ENCODE measurements around the gene OTOA. TPM values are rescaled to one million over a fixed set of nuclear protein-coding genes. Genes with fewer than 3 reads are reported as not detected.
"Not testable (repeated sequence)": the region's sequence is repeated elsewhere in the genome, so short reads cannot be mapped to it uniquely, and the experiment has no call there.

OTOA gene
- total RNA-seq, 1 donor from 2014 or later, result 0.08 TPM

GRCh38 chr16:21683184-21683583 lies 19.4 kb downstream of the OTOA start:
- TF ChIP-seq CTCF (IDR thresholded peaks at IDR 0.05), result no peak
- Mint-ChIP-seq H3K27me3 (ENCODE audit: unreplicated experiment) (peaks cover 8% of the 10 kb centered on the region), H3K36me3 (ENCODE audit: unreplicated experiment) (no peaks in the 10 kb centered on the region)

GRCh38 chr16:21684199-21684598 lies 20.4 kb downstream of the OTOA start:
- TF ChIP-seq CTCF (IDR thresholded peaks at IDR 0.05), result peak; percentile 32
- Mint-ChIP-seq H3K4me3 (ENCODE audit: unreplicated experiment) (no peak overlapping the region), H3K36me3 (ENCODE audit: unreplicated experiment) (no peaks in the 10 kb centered on the region), H3K27ac (ENCODE audit: unreplicated experiment) (no peak overlapping the region), H3K9me3 (ENCODE audit: unreplicated experiment) (no peaks in the 10 kb centered on the region), H3K27me3 (ENCODE audit: unreplicated experiment) (peaks cover 8% of the 10 kb centered on the region), H3K4me1 (ENCODE audit: unreplicated experiment) (no peaks in the 10 kb centered on the region)
- DNase-seq (ENCODE audit: extremely low spot score, unreplicated experiment), result no peak

More at GRCh38 chr16:21683184-21683583, 19.4 kb downstream of the OTOA start:
- no peak for DNase-seq (ENCODE audit: extremely low spot score, unreplicated experiment)
- H3K4me3 Mint-ChIP-seq (ENCODE audit: unreplicated experiment), result no peak overlapping the region
- H3K9me3 Mint-ChIP-seq (ENCODE audit: unreplicated experiment), result no peaks in the 10 kb centered on the region
- no peaks in the 10 kb centered on the region for H3K4me1 Mint-ChIP-seq (ENCODE audit: unreplicated experiment)
- no peak overlapping the region for H3K27ac Mint-ChIP-seq (ENCODE audit: unreplicated experiment)

- no peaks in the 10 kb centered on the region for H3K4me1 Mint-ChIP-seq (ENCODE audit: unreplicated experiment)
- no peak overlapping the region for H3K27ac Mint-ChIP-seq (ENCODE audit: unreplicated experiment)
- H3K36me3 Mint-ChIP-seq (ENCODE audit: unreplicated experiment), result no peaks in the 10 kb centered on the region
- no peak overlapping the region for H3K4me3 Mint-ChIP-seq (ENCODE audit: unreplicated experiment)
- no peak for DNase-seq (ENCODE audit: extremely low spot score, unreplicated experiment)
- no peak for TF ChIP-seq CTCF (IDR thresholded peaks at IDR 0.05)
- no peaks in the 10 kb centered on the region for H3K9me3 Mint-ChIP-seq (ENCODE audit: unreplicated experiment)
- H3K27me3 Mint-ChIP-seq (ENCODE audit: unreplicated experiment), result peaks cover 8% of the 10 kb centered on the region
These were observed 21.3 kb downstream of the OTOA start for GRCh38 chr16:21685034-21685455.

GRCh38 chr16:21689107-21689506 lies 25.3 kb downstream of the OTOA start:
- Mint-ChIP-seq H3K27ac (ENCODE audit: unreplicated experiment) (no peak overlapping the region), H3K4me3 (ENCODE audit: unreplicated experiment) (no peak overlapping the region), H3K36me3 (ENCODE audit: unreplicated experiment) (no peaks in the 10 kb centered on the region), H3K9me3 (ENCODE audit: unreplicated experiment) (no peaks in the 10 kb centered on the region), H3K27me3 (ENCODE audit: unreplicated experiment) (no peaks in the 10 kb centered on the region), H3K4me1 (ENCODE audit: unreplicated experiment) (no peaks in the 10 kb centered on the region)
- no peak for DNase-seq (ENCODE audit: extremely low spot score, unreplicated experiment)
- TF ChIP-seq CTCF (IDR thresholded peaks at IDR 0.05), result no peak

GRCh38 chr16:21690967-21691366 lies 27.2 kb downstream of the OTOA start:
- not testable (repeated sequence) for H3K36me3 Mint-ChIP-seq (ENCODE audit: unreplicated experiment); H3K9me3 Mint-ChIP-seq (ENCODE audit: unreplicated experiment); H3K27ac Mint-ChIP-seq (ENCODE audit: unreplicated experiment); DNase-seq (ENCODE audit: extremely low spot score, unreplicated experiment); H3K4me1 Mint-ChIP-seq (ENCODE audit: unreplicated experiment); H3K4me3 Mint-ChIP-seq (ENCODE audit: unreplicated experiment); H3K27me3 Mint-ChIP-seq (ENCODE audit: unreplicated experiment)

GRCh38 chr16:21694609-21695008 lies 30.8 kb downstream of the OTOA start:
- no peaks in the 10 kb centered on the region for H3K9me3 Mint-ChIP-seq (ENCODE audit: unreplicated experiment)
- no peaks in the 10 kb centered on the region for H3K27me3 Mint-ChIP-seq (ENCODE audit: unreplicated experiment)
- TF ChIP-seq CTCF (IDR thresholded peaks at IDR 0.05), result no peak
- H3K4me3 Mint-ChIP-seq (ENCODE audit: unreplicated experiment), result no peak overlapping the region
- H3K36me3 Mint-ChIP-seq (ENCODE audit: unreplicated experiment), result no peaks in the 10 kb centered on the region
- H3K4me1 Mint-ChIP-seq (ENCODE audit: unreplicated experiment), result no peaks in the 10 kb centered on the region
- no peak overlapping the region for H3K27ac Mint-ChIP-seq (ENCODE audit: unreplicated experiment)
- no peak for DNase-seq (ENCODE audit: extremely low spot score, unreplicated experiment)
